Panc1 (cell line): ENCODE measurements around the gene SHC3.

Experiments used
- POLR2AphosphoS5 ChIP-seq: IDR thresholded peaks from 2 replicates; pipeline ENCODE4 v1.6.1; 2012; ENCODE audit warnings: mild to moderate bottlenecking, low read depth, low read length, moderate library complexity
- TF ChIP-seq, protein P1 (sequence below): fragments of 450-650 bp; IDR thresholded peaks from 2 replicates; pipeline ENCODE4 v1.5.1; 2017; ENCODE audit warnings: mild to moderate bottlenecking
- TF ChIP-seq, protein P2 (sequence below), 2 experiments: IDR thresholded peaks; 2 replicates each; pipeline ENCODE4 v1.6.1; 2011 to 2012; ENCODE audit warnings: low read depth in 2 of 2, control low read depth in 1 of 2, low read length in 1 of 2, mild to moderate bottlenecking in 1 of 2, moderate library complexity in 1 of 2; ENCODE audit not compliant: insufficient read depth in 1 of 2

DNA sequence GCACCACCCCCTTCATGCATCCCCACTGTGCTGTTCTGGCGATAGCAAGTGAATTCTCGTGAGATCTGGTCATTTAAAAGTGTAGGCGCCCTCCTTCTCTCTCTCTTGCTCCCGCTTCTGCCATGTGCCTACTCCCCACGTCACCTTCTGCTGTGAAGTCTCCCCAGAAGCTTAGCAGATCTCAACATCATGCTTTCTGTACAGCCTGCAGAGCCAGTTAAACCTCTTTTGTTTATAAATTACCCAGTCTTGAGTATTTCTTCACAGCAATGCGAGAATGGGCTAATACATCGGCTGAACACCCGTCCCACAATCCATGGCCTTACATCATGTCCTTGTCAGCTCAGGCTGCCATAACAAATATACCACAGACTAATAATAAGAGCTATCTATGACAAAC is 17.4 kb downstream of the SHC3 start:
- no peak for TF ChIP-seq POLR2AphosphoS5
- TF ChIP-seq, protein P1, sequence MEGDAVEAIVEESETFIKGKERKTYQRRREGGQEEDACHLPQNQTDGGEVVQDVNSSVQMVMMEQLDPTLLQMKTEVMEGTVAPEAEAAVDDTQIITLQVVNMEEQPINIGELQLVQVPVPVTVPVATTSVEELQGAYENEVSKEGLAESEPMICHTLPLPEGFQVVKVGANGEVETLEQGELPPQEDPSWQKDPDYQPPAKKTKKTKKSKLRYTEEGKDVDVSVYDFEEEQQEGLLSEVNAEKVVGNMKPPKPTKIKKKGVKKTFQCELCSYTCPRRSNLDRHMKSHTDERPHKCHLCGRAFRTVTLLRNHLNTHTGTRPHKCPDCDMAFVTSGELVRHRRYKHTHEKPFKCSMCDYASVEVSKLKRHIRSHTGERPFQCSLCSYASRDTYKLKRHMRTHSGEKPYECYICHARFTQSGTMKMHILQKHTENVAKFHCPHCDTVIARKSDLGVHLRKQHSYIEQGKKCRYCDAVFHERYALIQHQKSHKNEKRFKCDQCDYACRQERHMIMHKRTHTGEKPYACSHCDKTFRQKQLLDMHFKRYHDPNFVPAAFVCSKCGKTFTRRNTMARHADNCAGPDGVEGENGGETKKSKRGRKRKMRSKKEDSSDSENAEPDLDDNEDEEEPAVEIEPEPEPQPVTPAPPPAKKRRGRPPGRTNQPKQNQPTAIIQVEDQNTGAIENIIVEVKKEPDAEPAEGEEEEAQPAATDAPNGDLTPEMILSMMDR, result no peak
- TF ChIP-seq, protein P2, sequence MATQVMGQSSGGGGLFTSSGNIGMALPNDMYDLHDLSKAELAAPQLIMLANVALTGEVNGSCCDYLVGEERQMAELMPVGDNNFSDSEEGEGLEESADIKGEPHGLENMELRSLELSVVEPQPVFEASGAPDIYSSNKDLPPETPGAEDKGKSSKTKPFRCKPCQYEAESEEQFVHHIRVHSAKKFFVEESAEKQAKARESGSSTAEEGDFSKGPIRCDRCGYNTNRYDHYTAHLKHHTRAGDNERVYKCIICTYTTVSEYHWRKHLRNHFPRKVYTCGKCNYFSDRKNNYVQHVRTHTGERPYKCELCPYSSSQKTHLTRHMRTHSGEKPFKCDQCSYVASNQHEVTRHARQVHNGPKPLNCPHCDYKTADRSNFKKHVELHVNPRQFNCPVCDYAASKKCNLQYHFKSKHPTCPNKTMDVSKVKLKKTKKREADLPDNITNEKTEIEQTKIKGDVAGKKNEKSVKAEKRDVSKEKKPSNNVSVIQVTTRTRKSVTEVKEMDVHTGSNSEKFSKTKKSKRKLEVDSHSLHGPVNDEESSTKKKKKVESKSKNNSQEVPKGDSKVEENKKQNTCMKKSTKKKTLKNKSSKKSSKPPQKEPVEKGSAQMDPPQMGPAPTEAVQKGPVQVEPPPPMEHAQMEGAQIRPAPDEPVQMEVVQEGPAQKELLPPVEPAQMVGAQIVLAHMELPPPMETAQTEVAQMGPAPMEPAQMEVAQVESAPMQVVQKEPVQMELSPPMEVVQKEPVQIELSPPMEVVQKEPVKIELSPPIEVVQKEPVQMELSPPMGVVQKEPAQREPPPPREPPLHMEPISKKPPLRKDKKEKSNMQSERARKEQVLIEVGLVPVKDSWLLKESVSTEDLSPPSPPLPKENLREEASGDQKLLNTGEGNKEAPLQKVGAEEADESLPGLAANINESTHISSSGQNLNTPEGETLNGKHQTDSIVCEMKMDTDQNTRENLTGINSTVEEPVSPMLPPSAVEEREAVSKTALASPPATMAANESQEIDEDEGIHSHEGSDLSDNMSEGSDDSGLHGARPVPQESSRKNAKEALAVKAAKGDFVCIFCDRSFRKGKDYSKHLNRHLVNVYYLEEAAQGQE (IDR thresholded peaks at IDR 0.05; ENCODE audit: insufficient read depth in 1 of 2, low read depth in 2 of 2, low read length in 1 of 2), result no peak
